Epithelial cell of alveolus of lung (primary cell): Measurements from ENCODE around the gene BLZF1. TPM values are rescaled to one million over a fixed set of nuclear protein-coding genes. Genes with fewer than 3 reads are reported as not detected.

Experiments
- total RNA-seq: library from RNA; depleted of rRNA; stranded (reverse); fragments of >200 nt; gene quantifications from 2 replicates; pipeline ENCODE4 v1.2.1, GENCODE V29; 2015

Gene BLZF1, protein sequence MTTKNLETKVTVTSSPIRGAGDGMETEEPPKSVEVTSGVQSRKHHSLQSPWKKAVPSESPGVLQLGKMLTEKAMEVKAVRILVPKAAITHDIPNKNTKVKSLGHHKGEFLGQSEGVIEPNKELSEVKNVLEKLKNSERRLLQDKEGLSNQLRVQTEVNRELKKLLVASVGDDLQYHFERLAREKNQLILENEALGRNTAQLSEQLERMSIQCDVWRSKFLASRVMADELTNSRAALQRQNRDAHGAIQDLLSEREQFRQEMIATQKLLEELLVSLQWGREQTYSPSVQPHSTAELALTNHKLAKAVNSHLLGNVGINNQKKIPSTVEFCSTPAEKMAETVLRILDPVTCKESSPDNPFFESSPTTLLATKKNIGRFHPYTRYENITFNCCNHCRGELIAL
- total RNA-seq: 17.0 and 19.7 TPM in 2 replicates

DNA sequence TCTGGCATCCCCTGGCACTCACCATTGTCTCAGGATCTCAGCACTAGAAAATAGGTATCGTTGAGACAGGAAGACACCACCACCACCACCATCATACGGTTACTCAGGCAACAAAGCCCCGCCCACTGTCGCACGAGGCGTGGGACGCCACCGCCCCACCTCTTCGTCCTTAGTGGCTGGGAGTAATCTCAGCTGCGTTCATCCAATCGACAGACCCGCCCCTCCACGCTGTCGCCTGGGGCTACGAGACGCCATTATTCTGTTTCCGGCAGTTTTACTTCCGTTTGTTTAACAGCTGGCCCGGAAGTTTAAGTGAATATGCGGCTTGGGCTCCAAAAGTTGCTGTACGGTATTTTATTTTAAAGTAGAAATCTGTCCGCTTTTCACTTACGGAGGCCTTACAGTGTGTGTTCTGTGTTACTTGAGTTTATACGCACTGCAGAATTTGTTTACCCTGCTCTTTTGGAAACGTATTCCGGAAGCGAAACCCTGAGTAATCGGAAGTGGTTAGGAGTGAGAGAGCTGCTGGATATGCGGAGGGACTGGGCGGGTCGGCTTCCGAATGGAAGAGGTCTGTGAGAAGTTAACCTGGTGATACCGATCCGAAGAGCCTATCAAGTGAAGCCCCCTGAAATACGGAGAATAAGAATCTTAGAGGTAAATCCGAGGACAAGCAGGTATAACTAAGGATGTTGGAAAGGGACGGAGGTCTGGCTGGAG, at the start of gene BLZF1, which contains the start of gene NME7:
TSS of gene BLZF1 (plus strand) at position 510 of the 720 bp plus-strand sequence. CDS start 1,328 bp downstream, outside the sequence.
TSS of gene NME7 (minus strand) at position 112 of the 720 bp plus-strand sequence. CDS start at position 25, 87 bp downstream.

DNA sequence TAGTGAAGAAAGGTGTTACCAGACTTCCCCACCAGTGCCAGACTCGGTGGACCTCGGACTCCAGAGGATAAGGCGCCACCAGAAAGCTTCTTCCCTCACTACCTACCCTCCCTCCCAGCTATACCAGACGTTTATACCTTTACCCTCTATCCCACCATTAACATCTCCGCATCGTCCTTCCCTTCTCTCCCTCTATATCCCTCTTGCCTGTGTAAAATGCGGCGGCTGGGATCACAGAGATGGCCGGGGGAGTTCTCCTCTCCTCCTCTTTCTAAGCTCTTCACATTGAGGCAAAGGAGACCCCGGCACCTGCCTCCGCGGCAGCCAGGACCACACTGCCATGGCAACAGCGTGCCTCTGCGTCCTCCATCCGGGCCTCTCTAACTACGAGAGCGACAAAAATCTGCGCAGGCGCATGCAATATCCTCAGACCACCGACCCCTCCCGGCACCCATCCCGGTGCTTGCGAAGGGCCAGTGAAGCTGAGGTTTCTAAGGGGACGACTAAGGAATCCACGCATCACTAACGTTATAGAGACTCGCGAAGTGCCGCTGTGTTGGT, 59.2 kb downstream of the BLZF1 start, which contains the start of gene CCDC181:
TSS of gene CCDC181 (minus strand) at position 394 of the 561 bp plus-strand sequence. CDS start 2,547 bp downstream, outside the sequence.

Other genes starting within 250 kb of the BLZF1 start
- gene NME7, start 398 bp upstream of the BLZF1 start, total RNA-seq: 19.6 and 29.7 TPM in 2 replicates
- 1.2 and 2.2 TPM in 2 replicates for gene CCDC181, start 59.3 kb downstream of the BLZF1 start, total RNA-seq
- gene SLC19A2, start 117.7 kb downstream of the BLZF1 start, total RNA-seq: 9.3 and 18.7 TPM in 2 replicates
- under 0.01 TPM in 1 of 2 replicates, not detected in the other for gene F5, start 218.3 kb downstream of the BLZF1 start, total RNA-seq